Suprapubic skin (tissue), 4 donors: ENCODE data around the gene MAP7. TPM values are rescaled to one million over a fixed set of nuclear protein-coding genes. Genes with fewer than 3 reads are reported as not detected.

ENCODE experiments used
- DNase-seq, 2 donors: peaks; one replicate each; pipeline ENCODE4 v3.0.0-alpha.2; 2019; ENCODE audit warnings: low spot score in 2 of 2
- H3K27ac ChIP-seq: fragments of 200-600 bp; sonication (generic); one replicate; pipeline ENCODE4 v1.5.1; 2019
- H3K27me3 ChIP-seq: fragments of 200-600 bp; sonication (generic); one replicate; pipeline ENCODE4 v1.5.1; 2019
- H3K36me3 ChIP-seq: fragments of 200-600 bp; sonication (generic); one replicate; pipeline ENCODE4 v1.5.1; 2019
- H3K4me1 ChIP-seq: fragments of 200-600 bp; sonication (generic); one replicate; pipeline ENCODE4 v1.5.1; 2019
- H3K4me3 ChIP-seq: fragments of 200-600 bp; sonication (generic); one replicate; pipeline ENCODE4 v1.5.1; 2019; ENCODE audit warnings: mild to moderate bottlenecking
- H3K9me3 ChIP-seq: fragments of 200-600 bp; sonication (generic); one replicate; pipeline ENCODE4 v1.5.1; 2019
- CTCF ChIP-seq, 2 donors: fragments of 200-600 bp in 1 of 2; fragments of 450-650 bp in 1 of 2; sonication (generic) in 1 of 2; IDR thresholded peaks; one replicate each; pipeline ENCODE4 v1.5.1; 2016 to 2019; ENCODE audit warnings: antibody characterized with exemption in 2 of 2, mild to moderate bottlenecking in 1 of 2, moderate library complexity in 1 of 2
- EP300 ChIP-seq: sonication (generic); formaldehyde crosslinking; IDR thresholded peaks from one replicate; pipeline ENCODE4 v1.6.1; 2017; ENCODE audit warnings: antibody characterized with exemption
- POLR2A ChIP-seq, 2 donors: fragments of 450-650 bp; IDR thresholded peaks; one replicate each; pipeline ENCODE4 v1.6.1; 2017; ENCODE audit warnings: antibody characterized with exemption in 2 of 2, mild to moderate bottlenecking in 2 of 2, moderate library complexity in 2 of 2
- POLR2AphosphoS5 ChIP-seq, 3 donors: sonication (generic); formaldehyde crosslinking; IDR thresholded peaks; one replicate each; pipeline ENCODE4 v1.6.1; 2017; ENCODE audit warnings: antibody characterized with exemption in 3 of 3
- WGBS: methylation state at CpG from one replicate; pipeline ENCODE4 v1.1.5; 2018; 5-methylcytosine and 5-hydroxymethylcytosine counted together
- total RNA-seq, 4 donors: library from RNA; depleted of rRNA; stranded (reverse); fragments of >200 nt; gene quantifications; one replicate each; pipeline ENCODE4 v1.1.0, GENCODE V29; 2016

The MAP7 gene
- total RNA-seq, 4 donors from 2014 or later = 25.9 to 41.0 (median 28.8) TPM

- Histone ChIP-seq H3K27me3 (no peaks in the 10 kb centered on the region), H3K36me3 (no peaks in the 10 kb centered on the region), H3K4me3 (no peak overlapping the region), H3K9me3 (no peaks in the 10 kb centered on the region), H3K4me1 (peaks cover 18% of the 10 kb centered on the region), H3K27ac (no peak overlapping the region)
- TF ChIP-seq POLR2AphosphoS5 (IDR thresholded peaks at IDR 0.05) (no peak), EP300 (no peak), POLR2A (IDR thresholded peaks at IDR 0.05) (no peak), CTCF (IDR thresholded peaks at IDR 0.05) (no peak)
- 89% methylated on average over 3 of the region's 3 CpGs for WGBS
- DNase-seq = no peak
These were observed 139.8 kb downstream of the MAP7 start for GRCh38 chr6:136410201-136411024.

GRCh38 chr6:136409597-136409996 lies 140.6 kb downstream of the MAP7 start:
- Histone ChIP-seq H3K4me1 (peaks cover 18% of the 10 kb centered on the region), H3K9me3 (no peaks in the 10 kb centered on the region), H3K36me3 (no peaks in the 10 kb centered on the region), H3K27me3 (no peaks in the 10 kb centered on the region), H3K27ac (no peak overlapping the region), H3K4me3 (no peak overlapping the region)
- WGBS = 56% methylated on average over 1 of the region's 1 CpG
- TF ChIP-seq CTCF (IDR thresholded peaks at IDR 0.05) (no peak), EP300 (no peak), POLR2AphosphoS5 (IDR thresholded peaks at IDR 0.05) (no peak), POLR2A (IDR thresholded peaks at IDR 0.05) (no peak)
- DNase-seq = no peak

- Histone ChIP-seq H3K9me3 (no peaks in the 10 kb centered on the region), H3K36me3 (no peaks in the 10 kb centered on the region), H3K4me3 (no peak overlapping the region), H3K27me3 (no peaks in the 10 kb centered on the region), H3K4me1 (peaks cover 29% of the 10 kb centered on the region), H3K27ac (no peak overlapping the region)
- 65% methylated on average over 4 of the region's 4 CpGs for WGBS
- TF ChIP-seq CTCF (IDR thresholded peaks at IDR 0.05) = no peak
- no peak for TF ChIP-seq POLR2AphosphoS5 (IDR thresholded peaks at IDR 0.05)
- TF ChIP-seq EP300 = no peak
- no peak for TF ChIP-seq POLR2A (IDR thresholded peaks at IDR 0.05)
- DNase-seq = no peak
These were observed 142.0 kb downstream of the MAP7 start for GRCh38 chr6:136408204-136408603.

- no peaks in the 10 kb centered on the region for H3K27me3 ChIP-seq
- H3K36me3 ChIP-seq = no peaks in the 10 kb centered on the region
- no peak for TF ChIP-seq CTCF (IDR thresholded peaks at IDR 0.05)
- no peak for TF ChIP-seq POLR2AphosphoS5 (IDR thresholded peaks at IDR 0.05)
- no peak for TF ChIP-seq POLR2A (IDR thresholded peaks at IDR 0.05)
- TF ChIP-seq EP300 = no peak
- no peaks in the 10 kb centered on the region for H3K9me3 ChIP-seq
- no peak overlapping the region for H3K27ac ChIP-seq
- H3K4me1 ChIP-seq = peaks cover 29% of the 10 kb centered on the region
- WGBS = 83% methylated on average over 3 of the region's 3 CpGs
- no peak for DNase-seq
- H3K4me3 ChIP-seq = no peak overlapping the region
These were observed 144.7 kb downstream of the MAP7 start for GRCh38 chr6:136405420-136406029.
